Endometrium (tissue), 2 donors: ENCODE measurements around the gene BAIAP3.
"Not testable (repeated sequence)": the region's sequence is repeated elsewhere in the genome, so short reads cannot be mapped to it uniquely, and the experiment has no call there.

ENCODE experiments used
- FAIRE-seq: peaks from 2 replicates; lab custom pipeline; 2012; peaks lifted over from hg19 to GRCh38; lab: Jason Lieb, UNC
- donor health status: control.
- donor health status: control.

BAIAP3 gene, protein sequence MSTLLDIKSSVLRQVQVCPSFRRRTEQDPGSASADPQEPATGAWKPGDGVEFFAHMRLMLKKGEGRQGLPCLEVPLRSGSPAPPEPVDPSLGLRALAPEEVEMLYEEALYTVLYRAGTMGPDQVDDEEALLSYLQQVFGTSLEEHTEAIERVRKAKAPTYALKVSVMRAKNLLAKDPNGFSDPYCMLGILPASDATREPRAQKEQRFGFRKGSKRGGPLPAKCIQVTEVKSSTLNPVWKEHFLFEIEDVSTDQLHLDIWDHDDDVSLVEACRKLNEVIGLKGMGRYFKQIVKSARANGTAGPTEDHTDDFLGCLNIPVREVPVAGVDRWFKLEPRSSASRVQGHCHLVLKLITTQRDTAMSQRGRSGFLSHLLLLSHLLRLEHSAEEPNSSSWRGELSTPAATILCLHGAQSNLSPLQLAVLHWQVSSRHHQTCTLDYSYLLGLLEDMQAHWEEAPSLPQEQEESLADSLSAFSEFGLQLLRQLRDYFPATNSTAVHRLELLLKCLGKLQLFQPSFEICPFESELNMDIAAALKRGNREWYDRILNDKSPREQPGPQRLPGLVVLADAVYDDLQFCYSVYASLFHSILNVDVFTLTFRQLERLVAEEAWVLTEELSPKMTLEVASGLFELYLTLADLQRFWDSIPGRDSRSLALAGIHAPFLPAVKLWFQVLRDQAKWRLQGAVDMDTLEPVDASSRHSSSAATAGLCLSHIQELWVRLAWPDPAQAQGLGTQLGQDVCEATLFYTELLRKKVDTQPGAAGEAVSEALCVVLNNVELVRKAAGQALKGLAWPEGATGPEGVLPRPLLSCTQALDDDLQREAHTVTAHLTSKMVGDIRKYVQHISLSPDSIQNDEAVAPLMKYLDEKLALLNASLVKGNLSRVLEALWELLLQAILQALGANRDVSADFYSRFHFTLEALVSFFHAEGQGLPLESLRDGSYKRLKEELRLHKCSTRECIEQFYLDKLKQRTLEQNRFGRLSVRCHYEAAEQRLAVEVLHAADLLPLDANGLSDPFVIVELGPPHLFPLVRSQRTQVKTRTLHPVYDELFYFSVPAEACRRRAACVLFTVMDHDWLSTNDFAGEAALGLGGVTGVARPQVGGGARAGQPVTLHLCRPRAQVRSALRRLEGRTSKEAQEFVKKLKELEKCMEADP

DNA sequence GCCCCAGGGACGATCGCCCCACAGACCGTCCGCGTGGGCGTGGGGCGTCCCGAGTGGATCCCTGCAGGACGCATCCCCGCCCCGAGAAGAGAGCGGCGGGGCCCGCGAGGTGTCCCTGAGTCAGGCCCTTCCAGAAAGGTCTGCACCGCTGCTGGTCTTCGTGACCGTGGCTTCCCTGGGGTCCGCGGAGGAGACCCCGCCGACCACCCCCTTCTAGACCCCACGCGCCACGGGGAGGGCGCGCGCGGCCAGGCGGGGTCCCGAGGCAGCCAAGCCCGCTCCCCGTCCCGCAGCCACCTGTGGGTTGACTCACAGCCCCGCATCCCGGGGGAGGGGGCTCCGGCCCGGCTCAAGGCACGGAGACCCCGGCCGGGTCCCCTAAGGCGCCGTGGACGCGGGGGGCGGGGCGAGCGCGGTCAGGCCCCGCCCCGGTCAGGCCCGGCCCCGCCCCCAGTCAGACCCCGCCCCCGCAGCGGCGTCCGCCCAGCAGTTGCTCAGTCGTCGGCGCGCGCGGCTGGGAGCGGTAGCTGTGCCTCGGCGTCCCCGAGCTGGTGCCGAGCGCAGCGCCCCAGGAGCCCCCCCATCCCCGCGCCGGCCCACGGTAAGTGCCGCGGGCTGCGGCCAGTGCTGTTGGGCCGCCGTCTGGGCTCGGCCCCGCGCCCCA is at the start of gene BAIAP3:
Gene BAIAP3 (plus strand): TSS at position 497 of the 664 bp plus-strand sequence. CDS start 4,905 bp downstream, outside the sequence.
- FAIRE-seq = no peak

DNA sequence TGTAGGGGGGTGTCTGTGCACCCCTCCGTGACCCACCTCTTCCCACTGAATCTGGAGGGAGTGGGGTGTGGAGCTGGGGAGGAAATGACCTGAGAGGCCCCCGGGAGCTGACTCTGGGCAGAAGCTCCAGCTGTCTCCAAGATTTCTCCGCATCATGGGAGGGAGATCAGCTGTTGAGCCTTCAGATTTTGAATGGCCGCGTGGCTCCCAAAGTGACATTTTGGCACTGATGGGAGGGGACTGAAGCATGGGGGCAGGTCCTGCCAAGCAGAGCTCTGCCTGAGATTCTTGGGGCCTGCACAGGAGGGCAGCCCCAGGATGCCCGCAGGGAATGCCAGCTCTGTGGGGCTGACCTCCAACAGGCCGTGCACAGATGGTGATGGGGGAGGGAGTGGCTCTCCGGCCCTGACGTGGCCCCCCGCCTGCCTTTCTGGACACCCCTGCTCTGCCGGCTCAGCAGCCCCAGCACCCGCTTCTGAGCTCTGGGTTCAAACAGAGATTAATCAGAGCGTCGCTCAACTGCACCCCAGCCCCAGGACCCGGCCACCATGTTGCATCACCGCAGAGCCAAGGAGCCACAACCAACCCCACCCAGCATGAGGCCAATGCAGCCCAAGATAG is 49.3 kb upstream of the BAIAP3 start:
- FAIRE-seq = no peak

DNA sequence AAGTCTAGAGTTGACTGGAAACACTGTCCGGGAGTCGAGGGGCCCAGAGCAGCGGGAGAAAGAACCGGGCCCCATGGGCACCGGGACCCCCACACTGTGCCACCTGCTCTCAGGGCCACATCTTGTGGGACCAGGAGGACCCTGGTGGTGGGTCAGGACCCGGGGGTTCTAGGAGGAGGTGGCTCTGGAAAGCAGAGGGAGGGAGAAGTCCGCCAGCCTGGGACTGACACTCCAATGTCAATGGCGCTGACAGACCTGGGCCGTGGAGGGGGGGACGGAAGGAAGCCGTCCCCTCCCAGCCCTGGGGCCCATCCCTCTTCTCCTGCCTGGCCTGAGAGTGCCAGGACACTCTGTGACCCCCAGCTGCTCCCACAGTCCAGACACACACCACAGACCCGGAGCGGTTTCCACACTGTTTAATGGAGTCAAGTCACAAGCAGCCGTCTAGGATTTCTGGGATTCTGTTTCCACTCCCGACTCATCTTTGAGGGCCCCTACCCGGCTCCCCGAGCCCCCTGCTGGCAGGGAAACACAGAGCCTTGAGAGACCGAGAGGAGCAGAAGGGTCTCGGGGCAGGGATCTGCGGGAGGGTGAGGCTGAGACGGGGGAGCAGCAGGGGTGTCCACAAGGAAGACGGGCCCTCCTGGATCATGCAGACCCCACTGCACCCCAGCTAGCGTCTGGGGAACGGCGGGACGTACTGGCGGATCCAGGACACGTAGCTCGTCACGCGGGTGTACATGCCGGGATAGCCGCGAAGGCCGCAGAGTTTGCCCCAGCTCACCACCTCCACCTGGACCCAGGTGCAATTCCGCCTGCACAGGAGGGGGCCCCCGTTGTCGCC is 47.6 kb upstream of the BAIAP3 start:
- no peak for FAIRE-seq

DNA sequence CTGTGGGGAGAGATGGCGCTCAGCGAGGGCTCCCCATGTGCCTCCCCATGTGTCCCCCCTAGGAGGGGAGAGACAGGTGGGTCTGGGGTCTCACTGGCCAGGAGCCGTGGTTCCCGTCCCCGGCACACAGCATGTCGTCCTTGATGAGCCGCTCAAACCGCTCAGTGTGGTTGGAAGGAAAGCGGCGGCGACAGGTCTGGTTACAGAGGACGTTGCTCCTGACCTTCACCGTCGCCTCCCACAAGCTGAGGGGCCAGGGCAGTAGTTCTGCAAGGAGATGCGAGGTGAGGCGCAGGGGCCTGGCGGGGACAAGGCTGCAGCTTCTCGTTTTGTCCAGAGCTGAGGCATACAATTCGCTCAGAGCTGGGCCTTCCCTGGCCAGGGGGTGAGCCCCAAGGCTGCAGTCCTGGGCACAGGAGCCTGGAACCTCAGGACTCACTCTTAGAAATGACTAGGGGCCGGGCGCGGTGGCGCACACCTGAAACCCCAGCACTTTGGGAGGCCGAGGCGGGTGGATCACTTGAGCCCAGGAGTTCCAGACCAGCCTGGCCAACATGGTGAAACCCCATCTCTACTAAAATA is 46.8 kb upstream of the BAIAP3 start:
- FAIRE-seq = no peak

DNA sequence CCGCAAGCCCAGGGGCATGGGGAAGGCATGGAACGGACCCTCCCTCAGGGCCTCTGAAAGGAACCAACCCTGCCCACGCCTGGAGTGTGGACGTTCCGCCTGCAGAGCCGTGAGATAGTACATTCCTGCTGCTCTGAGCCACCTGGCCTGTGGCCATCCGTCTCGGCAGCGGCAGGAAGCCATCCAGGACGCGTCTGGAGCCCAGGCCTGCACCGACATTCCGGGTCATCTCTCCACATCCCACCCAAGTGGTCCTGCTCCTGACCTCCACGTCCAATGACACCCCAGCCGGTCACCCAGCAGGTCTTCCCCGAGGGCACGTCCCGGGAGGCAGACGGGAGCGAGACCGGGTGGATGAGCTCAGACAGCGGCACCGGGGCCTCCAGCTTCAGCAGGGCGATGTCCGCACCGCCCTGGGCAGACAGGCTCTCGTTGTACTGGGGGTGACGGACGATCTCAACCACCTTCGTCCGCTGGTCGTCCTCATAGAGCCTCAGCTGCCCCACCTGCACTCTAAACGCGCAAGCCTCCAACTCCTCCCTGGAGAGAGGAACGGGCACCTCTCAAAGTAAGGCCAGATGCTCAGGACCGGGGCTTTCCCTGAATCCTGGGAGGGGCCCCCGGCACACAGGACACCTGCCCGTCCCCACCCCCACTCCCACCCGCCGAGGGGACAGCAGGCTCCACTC is 45.3 kb upstream of the BAIAP3 start:
- no peak for FAIRE-seq

DNA sequence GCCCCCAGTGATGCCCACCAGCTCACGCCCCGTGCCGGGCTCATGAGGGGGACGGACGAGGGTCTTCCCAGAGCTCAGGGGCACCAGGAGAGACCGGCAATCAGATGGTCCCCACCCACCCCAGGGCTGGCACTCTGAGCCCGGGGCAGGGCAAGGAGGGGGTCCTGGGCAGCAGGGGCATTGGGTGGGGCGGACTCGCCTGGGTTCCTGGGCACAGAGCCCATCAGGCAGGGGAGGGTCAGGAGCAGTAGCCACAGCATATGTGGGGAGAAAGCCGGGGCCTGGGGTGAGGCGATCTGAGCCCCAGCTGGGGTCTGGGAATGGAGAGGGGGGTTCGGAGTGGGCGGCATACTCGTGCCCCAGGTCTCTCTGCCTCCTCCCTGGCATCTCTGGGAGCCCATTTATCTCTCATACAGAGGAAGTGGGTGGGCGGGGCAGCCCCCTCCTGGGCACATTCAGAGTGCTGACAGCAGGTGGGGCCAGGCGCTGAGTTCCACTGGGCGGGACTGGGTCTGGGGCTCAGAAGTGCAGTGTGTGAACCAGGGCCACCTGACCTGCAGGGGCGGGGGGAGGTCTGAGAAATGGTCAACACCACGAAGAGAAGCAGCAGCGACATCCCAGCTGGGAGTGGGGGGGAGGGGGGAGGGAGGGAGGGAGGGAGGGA is 44.5 kb upstream of the BAIAP3 start:
- FAIRE-seq = no peak

DNA sequence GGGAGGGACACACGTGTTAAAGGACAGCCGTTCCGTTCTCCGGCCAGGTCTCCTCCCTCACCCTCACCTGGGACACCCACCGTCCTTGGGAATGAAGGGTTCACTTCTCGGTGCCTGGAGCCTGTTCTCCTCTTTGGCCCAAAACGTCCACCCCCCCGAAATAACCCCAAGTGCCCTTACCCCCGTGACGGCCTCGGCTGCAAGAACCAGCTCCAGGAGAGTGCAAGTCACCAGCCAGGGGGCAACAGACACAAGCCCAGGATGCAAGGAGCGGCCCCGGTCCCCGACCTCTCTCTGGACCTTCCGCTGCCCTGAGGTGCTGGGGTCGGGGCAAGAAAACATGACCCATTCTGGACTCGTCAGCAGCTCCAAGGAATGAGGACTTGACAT is 44.0 kb upstream of the BAIAP3 start:
- FAIRE-seq = no peak

DNA sequence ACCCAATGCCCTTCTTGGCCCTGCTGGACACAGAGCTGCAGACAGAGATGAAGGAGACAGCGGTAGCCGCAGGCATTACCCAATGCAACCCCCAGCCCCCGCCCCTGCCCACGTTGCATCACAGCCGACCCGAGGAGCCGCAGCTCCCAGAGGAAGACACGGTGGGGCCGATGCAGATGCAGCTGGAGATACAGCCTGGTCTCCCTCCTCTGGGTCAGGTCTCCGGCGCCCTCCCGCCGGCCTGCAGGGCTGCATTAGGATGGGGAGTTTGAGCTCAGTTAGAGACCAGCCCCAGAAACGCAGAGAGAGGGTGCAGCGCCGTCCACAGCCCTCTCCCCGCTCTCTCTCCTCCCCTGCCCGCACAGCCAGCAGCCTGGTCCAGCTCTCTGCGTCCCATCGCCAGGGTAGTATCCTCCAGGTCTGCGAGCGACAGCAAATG is 43.4 kb upstream of the BAIAP3 start:
- no peak for FAIRE-seq

DNA sequence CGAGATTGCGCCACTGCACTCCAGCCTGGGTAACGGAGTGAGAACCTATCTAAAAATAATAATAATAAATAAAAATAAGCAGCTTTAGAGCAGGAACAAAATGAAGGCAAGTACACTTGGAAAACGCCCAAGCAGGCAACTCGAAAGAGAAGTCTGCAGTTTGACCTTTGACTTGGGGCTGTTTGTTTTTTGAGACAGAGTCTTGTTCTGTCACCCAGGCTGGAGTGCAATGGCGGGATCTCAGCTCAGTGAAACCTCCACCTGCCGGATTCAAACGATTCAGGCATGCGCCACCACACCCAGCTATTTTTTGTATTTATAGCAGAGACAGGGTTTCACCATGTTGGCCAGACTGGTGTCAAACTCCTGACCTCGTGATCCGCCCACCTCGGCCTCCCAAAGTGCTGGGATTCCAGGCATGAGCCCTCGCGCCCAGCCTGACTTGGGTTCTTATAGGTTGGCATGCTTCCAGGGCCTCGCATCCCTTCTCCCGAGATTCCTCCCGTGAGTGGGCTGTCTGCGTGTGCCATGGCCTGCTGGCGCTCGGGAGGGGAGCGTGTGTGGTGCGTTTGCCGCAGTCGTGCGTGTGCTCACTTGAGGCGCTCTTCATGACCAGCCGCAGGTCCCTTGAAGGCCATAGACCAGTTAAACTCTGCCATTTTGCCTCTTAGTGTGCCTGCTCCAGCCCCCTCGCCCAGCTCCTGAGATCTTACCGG is 42.4 kb upstream of the BAIAP3 start:
- FAIRE-seq = no peak

DNA sequence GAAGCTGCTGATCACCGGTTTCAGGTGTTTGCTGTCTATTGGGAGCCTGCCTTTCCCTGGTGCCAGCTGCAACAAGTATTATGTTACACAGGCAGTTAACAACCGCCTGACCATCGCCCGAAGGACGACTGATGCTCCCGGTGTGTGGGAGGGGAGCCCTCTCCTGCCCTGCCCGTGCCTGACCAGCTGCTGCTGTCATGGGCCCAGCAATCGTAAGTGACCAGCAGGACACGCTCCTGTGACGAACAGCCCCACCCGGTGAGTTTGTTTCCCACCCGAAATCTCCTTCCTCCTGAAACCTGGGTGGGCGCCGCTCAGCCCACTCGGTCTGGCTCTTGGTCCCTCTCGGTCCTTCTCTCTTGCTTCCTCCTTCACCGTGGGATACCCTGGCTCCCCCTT is 41.9 kb upstream of the BAIAP3 start:
- FAIRE-seq = no peak

DNA sequence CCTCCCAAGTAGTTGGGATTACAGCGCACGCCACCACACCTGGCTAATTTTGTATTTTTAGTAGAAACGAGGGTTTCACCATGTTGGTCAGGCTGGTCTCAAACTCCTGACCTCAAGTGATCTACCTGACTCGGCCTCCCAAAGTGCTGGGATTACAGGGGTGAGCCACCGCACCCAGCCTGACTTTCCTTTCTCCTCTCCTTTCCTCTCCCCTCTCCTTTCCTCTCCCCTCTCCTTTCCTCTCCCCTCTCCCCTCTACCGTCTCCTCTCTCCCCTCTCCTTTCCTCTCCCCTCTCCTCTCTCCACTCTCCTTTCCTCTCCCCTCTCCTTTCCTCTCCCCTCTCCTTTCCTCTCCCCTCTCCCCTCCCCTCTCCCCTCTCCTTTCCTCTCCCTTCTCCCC is 41.2 kb upstream of the BAIAP3 start:
- not testable (repeated sequence) for FAIRE-seq

DNA sequence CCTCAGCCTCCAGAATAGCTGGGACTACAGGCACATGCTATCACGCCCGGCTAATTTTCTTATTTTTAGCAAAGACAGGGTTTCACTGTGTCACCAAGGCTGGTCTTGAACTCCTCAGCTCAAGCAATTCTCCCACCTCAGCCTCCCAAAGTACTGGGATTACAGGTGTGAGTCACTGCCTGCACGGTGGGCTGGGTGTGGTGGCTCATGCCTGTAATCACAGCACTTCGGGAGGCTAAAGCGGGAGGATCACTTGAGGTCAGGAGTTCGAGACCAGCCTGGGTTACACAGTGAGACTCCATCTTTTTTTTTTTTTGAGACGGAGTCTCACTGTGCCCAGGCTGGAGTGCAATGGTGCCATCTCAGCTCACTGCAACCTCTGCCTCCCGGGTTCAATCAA is 40.6 kb upstream of the BAIAP3 start:
- not testable (repeated sequence) for FAIRE-seq

DNA sequence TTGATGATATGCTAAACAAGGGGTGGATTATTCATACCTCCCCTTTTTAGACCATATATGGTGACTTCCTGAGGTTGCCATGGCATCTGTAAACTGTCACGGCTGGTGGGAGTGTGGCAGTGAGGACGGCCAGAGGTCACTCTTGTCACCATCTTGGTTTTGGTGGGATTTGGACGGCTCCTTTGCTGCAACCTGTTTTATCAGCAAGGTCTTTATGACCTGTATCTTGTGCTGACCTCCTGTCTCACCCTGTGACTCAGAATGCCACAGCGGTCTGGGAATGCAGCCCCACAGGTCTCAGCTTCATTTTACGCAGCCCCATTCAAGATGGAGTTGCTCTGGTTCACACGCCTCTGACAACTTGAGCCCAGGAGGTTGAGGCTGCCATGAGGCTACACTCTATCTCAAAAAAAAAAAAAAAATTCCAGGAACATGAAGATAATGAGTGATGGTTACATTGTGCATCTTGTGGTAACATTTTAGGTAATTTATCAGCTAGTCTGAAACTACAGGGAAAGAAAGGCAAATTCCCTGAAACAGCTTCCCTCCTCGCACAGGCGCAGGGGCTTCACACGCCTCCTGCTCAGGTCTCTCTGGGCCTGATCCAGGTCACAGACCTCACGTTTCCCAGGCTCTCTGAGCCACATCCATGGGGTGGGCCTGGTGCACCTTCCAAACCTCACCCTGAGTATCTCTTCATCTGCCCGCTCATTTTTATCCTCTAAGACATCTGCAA is 39.4 kb upstream of the BAIAP3 start:
- no peak for FAIRE-seq

DNA sequence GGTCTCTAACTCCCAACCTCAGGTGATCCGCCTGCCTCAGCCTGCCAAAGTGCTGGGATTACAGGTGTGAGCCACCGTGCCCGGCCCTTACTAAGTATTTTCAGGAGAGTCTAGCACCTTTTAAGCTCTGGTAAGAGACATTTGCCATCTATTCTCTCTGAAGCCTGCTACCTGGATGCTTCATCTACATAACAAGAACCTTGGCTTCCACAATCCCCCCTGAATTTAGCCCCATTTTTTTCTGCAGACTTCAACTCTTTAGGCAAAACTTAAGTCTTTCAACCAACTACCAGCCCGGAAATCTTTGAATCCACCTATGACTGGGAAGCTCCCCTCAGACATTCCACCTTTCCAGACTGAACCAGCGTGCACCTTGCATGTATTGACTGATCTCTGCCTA is 38.0 kb upstream of the BAIAP3 start:
- FAIRE-seq = no peak

DNA sequence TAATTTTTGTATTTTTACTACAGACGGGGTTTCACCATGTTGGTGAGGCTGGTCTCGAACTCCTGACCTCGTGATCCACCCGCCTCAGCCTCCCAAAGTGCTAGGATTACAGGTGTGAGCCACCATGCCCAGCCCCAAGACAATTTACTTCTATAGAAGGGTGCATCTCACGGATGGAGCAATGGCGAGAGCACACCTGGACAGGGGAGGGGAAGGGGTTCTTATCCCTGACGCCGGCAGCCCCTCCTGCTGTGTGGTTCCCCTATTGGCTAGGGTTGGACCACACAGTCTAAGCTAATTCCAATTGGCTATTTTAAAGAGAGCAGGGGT is 36.8 kb upstream of the BAIAP3 start:
- not testable (repeated sequence) for FAIRE-seq

DNA sequence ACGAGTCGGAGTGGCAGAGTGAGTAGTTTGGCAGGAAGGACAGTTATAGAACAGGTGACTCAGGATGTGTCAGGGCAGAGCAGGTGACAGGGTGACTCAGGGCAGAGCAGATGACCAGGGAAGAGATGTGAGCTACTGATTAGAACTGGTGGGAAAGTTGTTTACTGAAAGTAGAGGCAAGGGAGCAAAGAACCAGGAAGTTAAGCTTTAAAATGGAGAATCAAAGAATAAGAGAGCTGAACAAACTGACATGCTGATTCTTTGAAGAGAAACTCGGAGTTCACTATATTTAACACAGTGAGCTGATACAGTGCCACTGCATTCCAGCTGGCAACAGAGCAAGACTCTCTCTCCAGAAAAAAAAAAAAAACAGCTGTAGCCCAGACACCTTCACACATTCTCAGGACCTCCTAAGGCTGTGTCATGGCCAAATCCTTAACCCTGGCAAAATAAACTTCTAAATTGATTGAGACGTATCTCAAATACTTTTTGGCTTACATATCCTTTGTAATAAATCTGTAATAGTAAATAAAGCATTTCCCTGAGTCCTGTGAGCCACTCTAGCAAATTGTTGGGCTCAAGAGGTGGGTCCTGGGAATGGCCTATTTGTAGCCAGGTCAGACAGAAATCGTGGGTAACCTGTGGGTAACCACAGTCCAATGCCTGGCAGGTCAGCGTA is 36.3 kb upstream of the BAIAP3 start:
- FAIRE-seq = no peak

DNA sequence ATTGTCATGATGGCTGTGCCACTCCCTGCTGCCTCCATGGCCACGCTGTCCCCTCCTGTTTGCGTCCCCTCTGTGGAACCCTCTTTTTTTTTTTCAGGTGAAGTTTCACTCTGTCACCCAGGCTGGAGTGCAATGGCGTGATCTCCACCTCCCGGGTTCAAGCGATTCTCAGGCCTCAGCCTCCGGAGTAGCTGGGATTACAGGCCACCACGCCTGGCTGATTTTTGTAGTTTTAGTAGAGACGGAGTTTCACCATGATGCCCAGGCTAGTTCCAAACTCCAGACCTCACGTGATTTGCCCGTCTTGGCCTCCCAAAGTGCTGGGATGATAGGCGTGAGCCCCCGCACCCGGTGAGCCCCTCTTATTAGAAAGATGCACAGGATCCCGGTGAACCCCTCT is 35.0 kb upstream of the BAIAP3 start:
- FAIRE-seq = no peak
